Muscle layer of duodenum (tissue), 2 donors: Measurements from ENCODE around the gene EBF3.

Experiments used
- H3K27ac ChIP-seq: one replicate; pipeline ENCODE4 v1.7.0; 2013; ENCODE audit warnings: mild to moderate bottlenecking, low read length
- H3K27me3 ChIP-seq: one replicate; pipeline ENCODE4 v1.7.0; 2013; ENCODE audit warnings: low read depth, mild to moderate bottlenecking, control low read depth, low read length
- H3K36me3 ChIP-seq, 2 donors: one replicate each; pipeline ENCODE4 v1.7.0; 2013; ENCODE audit warnings: low read length in 2 of 2, control low read depth in 1 of 2, mild to moderate bottlenecking in 1 of 2; ENCODE audit not compliant: insufficient read depth in 2 of 2, control insufficient read depth in 1 of 2
- H3K4me1 ChIP-seq, 2 donors: one replicate each; pipeline ENCODE4 v1.7.0; 2013; ENCODE audit warnings: low read length in 2 of 2, mild to moderate bottlenecking in 2 of 2, control low read depth in 1 of 2, moderate library complexity in 1 of 2; ENCODE audit not compliant: insufficient read depth in 2 of 2, control insufficient read depth in 1 of 2
- H3K4me3 ChIP-seq, 2 donors: one replicate each; pipeline ENCODE4 v1.7.0; 2013; ENCODE audit warnings: low read length in 2 of 2, low read depth in 1 of 2, mild to moderate bottlenecking in 1 of 2
- H3K9me3 ChIP-seq, 2 donors: one replicate each; pipeline ENCODE4 v1.7.0; 2013; ENCODE audit warnings: low read length in 2 of 2, control low read depth in 1 of 2, mild to moderate bottlenecking in 1 of 2; ENCODE audit not compliant: control insufficient read depth in 1 of 2
- donor health status: healthy.

Gene EBF3

GRCh38 chr10:129785536-129785981 lies 178.5 kb downstream of the EBF3 start:
- H3K27ac ChIP-seq, result no peak overlapping the region
- H3K9me3 ChIP-seq, result peaks cover 2 to 17% of the 10 kb centered on the region in 2 donors
- no peaks in the 10 kb centered on the region for H3K4me1 ChIP-seq
- H3K4me3 ChIP-seq, result no peak overlapping the region
- no peaks in the 10 kb centered on the region for H3K36me3 ChIP-seq
- no peaks in the 10 kb centered on the region for H3K27me3 ChIP-seq
